Measurements from ENCODE around the gene GPR62.

GPR62 gene

DNA sequence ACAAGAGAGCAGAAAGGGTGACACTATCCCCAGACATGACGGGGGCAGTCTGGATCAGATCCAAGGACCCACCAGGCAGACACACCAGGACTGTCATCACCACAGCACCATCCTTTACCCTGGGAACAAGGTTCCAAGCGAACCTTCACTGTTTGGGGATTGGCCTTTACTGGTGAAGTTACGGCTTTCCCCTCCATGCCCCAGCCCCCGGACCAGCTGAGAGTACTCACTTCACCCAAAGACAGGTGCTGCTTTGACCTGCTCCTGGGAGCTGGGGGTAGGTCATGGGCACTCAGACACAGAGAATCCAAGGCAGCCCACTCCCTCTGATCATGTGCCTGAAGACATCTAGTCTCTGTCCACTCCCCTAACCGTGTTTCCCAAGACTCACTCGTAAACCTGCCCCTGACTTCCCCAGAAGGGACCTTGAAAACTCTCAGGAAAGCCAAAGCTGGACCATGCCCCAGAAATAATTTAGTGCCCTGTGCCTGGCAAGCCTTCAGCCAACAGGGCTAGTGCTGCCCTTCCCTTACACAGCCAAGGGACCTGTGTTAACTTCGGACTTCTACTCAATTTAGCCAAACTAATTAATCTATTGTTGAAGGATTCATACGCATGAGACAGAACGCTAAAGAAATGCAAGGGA is 16.3 kb upstream of the GPR62 start:
- no peak for DNase-seq (ENCODE audit: low spot score)

DNA sequence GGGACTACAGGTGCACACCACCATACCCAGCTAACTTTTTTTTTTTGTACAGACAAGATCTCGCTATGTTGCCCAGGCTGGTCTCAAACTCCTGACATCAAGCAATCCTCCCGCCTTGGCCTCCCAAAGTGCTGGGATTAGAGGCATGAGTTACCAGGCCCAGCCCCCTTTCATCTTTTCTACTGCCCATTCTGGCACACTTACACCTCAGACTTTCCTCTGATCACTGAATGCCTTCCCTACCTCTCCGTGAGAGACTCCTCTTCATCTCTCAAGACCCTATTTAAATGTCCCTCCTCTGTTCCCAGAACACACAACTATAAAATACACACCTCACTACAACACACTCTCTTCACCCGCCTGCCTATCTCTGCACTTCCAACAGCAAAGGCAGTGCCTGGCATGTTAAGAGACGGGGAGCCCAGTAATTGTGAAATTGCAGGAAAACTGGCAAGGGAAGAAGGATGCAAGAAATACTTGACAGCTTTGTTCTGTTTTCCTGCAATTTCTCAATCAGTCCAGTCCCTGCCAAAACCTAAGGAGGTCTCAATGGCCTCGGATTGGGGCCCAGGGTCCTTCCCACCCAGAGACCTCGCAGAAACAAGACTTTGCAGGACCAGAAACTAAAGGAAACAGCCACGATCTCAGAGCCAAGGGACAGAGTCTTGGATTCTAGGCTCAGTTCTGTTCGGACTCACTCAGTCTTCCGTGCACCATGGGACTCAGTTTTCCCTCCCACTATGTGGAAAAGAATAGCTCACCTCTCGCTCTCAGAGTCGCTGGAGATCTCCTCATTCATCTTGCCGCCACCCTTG is 14.3 kb upstream of the GPR62 start:
- DNase-seq (ENCODE audit: low spot score), result no peak

DNA sequence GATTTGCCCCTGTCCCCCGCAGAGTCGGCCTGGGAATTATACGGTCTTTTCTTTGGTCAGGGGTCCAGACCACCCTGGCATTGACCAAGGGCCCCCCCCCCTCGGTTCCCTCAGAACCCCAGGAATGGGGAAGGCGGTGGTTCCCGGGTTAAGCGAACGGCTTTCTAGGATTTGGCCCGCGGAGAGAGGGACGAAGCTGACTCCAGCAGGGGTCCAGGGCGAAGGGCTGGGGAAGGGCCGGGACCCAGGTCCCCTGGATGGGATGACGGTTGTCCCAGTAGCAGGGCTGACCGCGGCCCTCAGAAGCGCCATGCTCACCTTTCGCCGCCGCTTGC is 13.8 kb upstream of the GPR62 start:
- no peak for DNase-seq (ENCODE audit: low spot score)

DNA sequence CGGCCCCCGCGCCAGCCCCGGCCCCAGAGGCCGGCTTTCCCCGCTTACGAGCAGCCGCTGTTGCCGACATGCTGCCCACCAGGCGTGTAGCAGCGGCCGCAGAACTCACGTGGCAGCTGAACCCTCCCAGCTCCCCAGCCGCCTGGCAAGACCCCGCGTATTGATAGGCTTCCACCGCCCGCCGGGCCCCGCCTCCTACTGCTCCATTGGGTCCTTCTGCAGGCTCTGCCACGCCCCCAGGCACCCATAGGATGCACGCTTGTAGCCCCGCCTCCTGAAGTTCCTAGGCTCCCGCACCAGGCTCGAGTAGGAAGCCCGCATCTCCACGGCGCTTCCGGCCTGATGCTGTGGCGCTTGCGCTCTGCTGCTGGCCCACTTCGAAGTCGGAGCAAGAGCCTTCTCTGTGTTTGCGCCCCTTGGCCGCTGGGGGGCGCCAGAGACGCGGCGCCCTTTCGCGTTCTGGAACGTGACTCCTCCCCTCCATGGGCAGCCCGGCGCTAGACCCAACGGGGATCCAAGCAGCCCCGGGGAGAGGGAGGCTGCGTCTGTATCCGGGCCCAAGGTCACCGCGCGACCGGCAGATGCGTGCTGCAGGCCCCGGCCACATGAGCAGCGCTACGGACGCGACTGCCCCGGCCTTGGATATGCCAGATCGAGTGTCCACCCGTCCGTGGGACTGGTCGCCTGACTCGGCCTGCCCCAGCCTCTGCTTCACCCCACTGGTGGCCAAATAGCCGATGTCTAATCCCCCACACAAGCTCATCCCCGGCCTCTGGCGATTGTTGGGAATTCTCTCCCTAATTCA is 13.2 kb upstream of the GPR62 start, which contains the start of the genes PARP3 and RRP9:
TSS of gene PARP3 (plus strand) at position 566 of the 805 bp plus-strand sequence. CDS start 993 bp downstream, outside the sequence.
TSS of gene RRP9 (minus strand) at position 107 of the 805 bp plus-strand sequence. CDS start at position 70, 37 bp downstream.
- peak; percentile 100 for DNase-seq (ENCODE audit: low spot score)

DNA sequence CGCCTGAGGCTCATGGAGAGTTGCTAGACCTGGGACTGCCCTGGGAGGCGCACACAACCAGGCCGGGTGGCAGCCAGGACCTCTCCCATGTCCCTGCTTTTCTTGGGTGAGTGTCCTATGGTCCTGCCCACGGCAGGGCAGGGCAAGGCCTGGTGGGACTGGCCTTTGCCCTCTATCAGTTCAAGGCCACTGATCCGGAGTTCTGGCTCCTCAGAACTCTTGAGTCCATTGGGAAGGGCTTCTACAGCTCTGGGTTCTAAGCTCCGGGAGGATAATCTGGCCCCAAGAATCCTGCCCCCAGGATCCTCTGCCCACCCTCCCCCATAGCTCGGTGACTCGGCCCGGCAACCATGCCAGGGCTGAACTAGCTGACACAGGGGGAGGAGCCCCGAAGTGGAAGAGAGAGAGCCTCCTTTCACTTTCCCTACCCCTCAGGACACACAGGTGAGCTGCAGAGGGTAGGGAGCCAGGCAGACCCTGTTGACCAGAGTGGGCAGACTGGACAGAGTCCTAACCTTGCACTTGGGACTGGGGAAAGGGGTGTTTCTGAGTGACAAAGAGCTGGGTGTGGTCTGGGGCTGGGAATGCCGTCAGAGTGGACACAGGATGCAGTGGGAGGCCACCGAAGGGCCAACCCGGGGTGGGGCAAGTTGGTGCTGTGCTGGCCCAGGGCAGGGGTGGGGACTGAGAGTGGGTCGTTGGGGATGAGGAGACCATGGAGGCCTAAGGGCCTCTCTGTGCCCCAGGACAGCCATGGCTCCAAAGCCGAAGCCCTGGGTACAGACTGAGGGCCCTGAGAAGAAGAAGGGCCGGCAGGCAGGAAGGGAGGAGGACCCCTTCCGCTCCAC is 12.4 kb upstream of the GPR62 start:
- peak; percentile 57 for DNase-seq (ENCODE audit: low spot score)

DNA sequence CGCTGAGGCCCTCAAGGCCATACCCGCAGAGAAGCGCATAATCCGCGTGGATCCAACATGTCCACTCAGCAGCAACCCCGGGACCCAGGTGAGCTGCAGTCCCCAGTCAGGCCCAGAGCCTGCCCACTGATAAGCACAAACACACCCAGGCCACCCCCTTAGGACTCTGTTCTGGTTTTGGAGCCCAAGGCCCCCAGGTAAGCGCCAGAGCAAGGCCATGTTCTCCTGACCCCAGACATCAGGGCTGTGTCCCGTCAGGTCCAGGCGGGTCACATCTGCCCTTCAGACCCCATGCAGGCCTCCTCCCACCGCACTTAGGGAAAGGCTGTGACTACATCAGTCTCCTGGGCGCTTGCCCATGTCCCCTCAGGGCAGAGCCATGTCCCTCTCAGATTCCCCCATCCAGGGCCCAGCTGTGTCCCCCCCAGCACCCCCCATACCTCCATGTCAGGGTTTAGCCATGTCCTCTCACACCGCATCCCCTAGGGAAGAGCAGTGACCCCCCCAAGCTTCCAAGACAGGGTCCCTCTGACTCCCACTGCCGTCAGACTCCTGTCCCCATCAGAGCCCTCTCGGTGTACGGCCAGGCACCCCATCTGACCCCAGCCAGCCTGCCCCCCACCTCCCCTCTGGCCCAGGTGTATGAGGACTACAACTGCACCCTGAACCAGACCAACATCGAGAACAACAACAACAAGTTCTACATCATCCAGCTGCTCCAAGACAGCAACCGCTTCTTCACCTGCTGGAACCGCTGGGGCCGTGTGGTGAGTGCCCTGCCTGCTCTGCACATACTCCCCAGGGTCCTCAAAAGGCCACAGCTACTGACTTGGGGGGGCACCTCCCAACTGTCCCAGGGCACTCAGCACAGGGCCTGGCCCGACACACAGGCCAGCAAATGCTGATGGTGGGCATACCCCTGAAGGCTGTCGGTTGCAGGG is 11.5 kb upstream of the GPR62 start:
- no peak for DNase-seq (ENCODE audit: low spot score)

DNA sequence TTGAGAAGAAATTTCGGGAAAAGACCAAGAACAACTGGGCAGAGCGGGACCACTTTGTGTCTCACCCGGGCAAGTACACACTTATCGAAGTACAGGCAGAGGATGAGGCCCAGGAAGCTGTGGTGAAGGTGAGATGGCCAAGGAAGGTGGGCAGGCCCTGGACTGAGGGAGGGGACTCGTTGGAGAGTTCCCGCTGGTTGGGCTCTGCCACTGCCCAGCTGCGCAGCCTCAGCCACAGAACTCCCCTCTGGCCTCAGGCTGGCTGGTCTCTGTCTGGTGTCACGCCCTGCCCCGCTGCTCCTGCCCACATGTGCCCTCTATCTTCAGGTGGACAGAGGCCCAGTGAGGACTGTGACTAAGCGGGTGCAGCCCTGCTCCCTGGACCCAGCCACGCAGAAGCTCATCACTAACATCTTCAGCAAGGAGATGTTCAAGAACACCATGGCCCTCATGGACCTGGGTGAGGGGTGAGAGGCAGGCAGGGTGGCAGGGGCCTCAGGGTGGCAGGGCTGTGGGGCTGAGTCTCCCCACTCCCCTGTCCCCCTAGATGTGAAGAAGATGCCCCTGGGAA is 10.6 kb upstream of the GPR62 start:
- DNase-seq (ENCODE audit: low spot score), result no peak

DNA sequence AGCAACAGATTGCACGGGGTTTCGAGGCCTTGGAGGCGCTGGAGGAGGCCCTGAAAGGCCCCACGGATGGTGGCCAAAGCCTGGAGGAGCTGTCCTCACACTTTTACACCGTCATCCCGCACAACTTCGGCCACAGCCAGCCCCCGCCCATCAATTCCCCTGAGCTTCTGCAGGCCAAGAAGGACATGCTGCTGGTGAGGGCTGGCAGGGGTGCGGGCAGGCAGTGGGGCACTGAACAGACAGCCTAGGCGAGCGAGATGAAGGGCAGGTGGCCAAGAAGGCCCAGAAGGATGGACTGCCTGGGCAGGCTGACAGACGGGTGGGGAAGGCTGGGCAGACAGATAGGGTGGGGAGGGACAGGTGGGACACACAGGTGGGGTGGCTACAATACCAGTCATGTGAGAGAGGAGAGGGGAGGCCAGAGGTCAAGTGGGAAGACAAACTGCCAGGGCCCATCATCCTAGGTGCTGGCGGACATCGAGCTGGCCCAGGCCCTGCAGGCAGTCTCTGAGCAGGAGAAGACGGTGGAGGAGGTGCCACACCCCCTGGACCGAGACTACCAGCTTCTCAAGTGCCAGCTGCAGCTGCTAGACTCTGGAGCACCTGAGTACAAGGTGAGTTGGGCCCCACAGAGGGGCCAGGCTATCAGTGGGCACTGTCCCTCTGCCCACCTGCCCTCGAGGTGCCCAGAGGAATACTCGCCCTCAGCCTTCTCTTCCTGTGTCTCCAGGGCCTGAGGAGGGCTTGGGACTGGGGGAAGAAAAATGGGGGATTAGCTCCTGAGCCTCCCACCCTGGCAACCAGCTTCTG is 9.9 kb upstream of the GPR62 start:
- DNase-seq (ENCODE audit: low spot score), result no peak

DNA sequence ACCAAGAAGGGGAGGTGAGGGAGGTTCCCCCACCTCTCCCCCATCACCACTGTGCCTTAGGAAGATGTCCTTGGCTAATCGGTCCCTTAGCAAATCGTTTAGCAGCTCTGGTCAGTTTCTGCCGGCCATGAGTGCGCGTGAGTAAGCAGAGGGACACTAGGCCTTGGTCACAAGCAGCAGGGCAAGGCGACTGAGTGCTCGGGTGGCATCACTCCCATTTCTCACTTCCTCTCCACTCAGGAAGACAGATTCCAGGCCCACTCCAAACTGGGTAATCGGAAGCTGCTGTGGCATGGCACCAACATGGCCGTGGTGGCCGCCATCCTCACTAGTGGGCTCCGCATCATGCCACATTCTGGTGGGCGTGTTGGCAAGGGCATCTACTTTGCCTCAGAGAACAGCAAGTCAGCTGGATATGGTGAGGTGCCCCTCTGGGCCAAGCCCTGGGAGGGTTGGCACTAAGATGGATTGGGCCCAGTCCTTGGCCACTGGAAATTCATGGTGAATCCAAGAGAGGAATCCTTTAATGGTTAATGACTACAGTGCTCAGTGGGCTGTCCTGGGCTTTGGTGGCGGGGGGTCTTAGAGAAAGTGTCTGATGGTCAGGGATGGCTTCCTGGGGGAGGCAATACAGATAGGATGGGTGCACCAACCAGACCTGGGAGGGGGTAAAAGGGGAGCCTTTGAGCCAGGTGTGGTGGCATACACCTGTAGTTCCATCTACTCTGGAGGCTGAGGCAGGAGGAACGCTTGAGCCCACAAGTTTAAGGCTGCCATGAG is 9.1 kb upstream of the GPR62 start:
- no peak for DNase-seq (ENCODE audit: low spot score)

DNA sequence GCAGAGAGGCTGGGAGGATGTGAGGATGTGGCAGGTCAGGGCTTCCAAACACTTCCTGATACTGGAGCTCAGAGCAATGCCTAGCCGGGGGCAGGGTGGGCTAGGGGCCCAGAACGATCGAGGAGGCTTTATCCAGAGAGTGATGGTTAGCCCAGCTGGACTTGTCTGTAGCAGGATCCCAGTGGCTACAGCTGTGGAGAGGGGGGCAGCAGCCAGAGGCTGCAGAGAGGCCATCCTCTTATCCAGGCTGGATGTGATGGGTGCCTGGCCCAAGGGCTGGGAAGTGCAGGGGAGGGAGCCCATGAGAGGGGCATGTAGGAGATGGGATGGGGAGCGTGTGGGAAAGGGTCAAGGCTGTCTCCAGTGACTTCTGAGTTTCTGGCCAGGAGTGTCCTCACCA is 8.4 kb upstream of the GPR62 start:
- no peak for DNase-seq (ENCODE audit: low spot score)

DNA sequence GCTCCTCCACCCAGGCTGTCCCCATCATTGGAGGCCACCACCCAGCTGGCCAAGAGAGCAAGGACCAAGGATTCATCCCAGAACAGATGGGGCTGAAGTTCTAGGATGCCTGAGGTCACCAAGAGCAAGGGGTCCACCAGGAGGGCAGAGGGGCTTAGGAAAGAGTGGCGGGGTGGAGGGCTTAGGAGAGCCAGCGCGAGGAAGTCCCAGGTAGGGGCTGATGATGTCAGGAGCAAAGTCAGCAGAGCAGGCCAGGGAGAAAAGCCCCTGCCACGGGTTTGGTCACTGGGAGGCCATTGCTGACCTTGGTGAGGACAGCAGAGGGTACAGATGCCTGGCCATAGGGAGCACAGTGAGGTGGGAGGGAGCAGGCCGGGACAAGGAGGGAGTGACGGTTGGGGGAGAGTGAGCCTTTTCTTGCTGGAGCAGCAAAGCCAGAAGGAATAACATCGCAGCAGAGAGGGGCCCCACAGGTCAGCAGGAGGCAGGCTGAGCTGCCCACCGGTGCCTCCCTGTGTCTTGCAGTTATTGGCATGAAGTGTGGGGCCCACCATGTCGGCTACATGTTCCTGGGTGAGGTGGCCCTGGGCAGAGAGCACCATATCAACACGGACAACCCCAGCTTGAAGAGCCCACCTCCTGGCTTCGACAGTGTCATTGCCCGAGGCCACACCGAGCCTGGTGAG is 7.8 kb upstream of the GPR62 start:
- no peak for DNase-seq (ENCODE audit: low spot score)

DNA sequence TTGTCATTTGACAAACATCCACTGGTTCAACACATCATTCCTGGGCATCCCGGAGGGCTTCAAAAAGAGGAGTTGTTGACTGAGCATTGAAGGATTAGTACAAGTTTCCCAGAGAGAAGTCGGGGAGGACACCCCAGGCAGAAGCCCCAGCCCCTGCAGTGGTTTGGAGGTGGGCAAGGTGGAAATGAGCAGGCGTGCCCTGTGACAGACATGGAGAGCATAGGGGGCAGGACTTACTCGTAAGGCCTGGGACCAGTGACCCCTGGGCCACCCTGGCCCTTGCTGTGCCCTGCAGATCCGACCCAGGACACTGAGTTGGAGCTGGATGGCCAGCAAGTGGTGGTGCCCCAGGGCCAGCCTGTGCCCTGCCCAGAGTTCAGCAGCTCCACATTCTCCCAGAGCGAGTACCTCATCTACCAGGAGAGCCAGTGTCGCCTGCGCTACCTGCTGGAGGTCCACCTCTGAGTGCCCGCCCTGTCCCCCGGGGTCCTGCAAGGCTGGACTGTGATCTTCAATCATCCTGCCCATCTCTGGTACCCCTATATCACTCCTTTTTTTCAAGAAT is 7.1 kb upstream of the GPR62 start:
- DNase-seq (ENCODE audit: low spot score), result no peak

DNA sequence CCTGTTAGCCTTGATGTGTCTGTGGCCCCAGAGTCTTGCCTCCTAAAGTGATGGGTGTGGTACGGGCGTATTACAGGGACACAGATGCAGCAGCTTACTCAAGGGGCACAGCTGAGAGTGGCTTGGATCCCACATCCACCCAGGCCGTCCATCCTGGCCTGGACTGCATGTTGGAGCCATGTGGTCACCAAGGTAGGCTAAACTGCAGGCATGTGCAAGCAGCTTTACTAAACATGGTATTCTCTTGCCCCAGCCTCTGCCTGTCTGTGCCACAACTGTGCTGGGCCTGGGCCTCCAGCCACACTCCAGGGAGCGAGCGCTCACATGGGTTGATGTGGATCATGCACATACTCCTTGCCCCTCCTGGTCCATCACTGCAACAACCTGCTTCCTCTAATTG is 6.1 kb upstream of the GPR62 start:
- DNase-seq (ENCODE audit: low spot score), result no peak

DNA sequence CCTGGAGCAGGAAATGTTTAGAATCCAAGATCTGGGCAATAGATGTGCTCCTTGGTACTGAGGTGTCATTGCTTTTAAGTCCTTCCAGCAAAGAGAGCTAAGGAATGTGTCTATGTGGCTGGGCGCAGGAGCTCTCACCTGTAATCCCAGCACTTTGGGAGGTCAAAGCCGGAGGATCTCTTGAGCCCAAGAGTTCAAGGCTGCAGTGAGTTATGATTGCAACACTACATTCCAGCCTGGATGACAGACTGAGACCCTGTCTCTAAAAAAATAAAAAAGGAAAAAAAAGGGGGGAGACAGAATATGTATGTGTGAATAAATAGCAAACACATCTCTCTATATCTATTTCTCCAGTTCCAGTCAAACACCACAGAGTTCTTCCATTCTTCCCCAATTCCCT is 4.3 kb upstream of the GPR62 start:
- DNase-seq (ENCODE audit: low spot score), result no peak

DNA sequence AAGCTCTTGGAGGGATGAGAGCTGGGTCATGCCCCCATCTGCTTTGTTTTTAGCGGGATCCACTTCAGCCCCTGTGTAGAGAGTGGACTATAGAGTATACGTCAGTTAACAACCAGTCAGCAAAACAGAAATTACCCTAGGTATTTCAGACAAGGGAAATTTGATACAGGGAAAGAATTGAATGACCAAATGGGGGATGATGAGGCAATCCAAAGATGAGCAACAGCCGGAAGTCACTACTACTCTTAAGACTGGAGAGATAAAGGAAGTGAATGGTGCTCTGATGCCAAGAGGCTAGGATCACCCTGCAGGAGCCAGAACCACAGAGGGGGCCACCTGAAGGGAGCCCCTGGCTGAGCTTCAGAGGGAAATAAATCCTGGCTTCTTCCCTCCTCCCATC is 1.7 kb upstream of the GPR62 start:
- no peak for DNase-seq (ENCODE audit: low spot score)

DNA sequence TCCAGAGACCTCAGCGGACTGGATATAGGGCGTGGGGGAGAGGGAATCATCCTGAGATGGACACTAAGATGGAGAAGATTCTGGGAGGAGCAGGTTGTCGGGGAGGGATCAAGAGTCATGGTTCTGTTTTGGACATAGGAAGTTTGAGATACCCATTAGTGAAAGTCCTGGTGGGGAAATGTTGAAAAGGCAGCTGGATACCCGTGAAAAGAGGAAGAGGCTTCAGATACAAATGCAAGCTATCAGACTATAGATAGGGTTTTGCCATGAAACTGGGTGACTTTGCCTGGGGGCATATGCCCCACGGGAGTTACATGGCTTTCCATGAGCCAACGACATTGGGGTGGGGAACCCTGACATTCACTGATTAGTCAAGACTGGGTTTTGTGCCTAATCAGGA is 1.1 kb upstream of the GPR62 start:
- no peak for DNase-seq (ENCODE audit: low spot score)

DNA sequence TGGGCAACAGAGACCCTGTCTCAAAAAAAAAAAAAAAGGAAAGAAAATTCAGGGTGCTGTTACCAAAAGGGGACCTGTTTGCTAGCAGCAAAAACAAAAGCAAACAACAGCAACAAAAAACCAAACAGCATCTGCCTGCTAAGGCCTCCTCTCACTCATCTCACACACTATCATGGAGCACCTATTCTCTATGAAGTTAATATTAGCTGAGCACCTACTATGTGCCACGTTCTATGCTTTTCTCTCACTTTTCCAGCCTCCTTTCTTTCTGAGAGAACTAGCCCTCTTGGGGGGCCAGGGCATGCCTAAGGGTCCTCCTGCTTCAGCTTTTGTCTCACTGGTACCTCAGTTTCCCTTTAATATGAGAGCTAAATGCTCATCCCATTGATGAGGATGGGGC is 468 bp upstream of the GPR62 start:
- DNase-seq (ENCODE audit: low spot score), result no peak
